SK-N-MC (cell line): ENCODE results near the gene ZNF576.

Experiments
- EZH2 ChIP-seq: fragments of 200-600 bp; sonication (generic); IDR thresholded peaks from one replicate; pipeline ENCODE4 v1.6.1; 2017; ENCODE audit warnings: antibody characterized with exemption
- FOXP2 ChIP-seq: optimal IDR thresholded peaks from 2 replicates; pipeline ENCODE3; 2011; ENCODE audit warnings: mild to moderate bottlenecking, moderate library complexity; ENCODE audit not compliant: insufficient read depth; ENCODE audit errors: extremely low read length, control extremely low read depth
- POLR2AphosphoS5 ChIP-seq: IDR thresholded peaks from 2 replicates; pipeline ENCODE4 v1.6.1; 2012; ENCODE audit warnings: mild to moderate bottlenecking, low read depth, low read length, borderline replicate concordance

DNA sequence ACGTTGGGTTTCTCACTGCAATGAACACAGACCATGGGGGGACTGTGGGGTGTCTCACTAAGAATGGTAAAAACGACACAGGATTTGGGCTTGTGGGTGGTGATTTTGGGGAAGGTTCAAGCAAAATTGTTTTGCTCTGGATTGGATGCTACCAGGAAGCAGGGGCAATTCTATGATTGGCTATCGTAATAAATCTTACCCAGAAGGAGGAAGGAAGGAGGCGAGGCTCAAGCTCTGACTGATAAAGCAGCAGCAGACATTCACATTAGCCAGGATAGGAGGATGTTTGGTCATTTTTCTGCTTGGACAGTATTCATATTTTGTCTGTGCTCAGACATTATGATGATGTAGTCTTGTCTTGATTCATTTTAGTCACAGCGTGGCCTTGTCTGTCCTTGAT lies 1.5 kb downstream of the ZNF576 start:
- no peak for TF ChIP-seq POLR2AphosphoS5
- TF ChIP-seq EZH2 = no peak
- no peak for TF ChIP-seq FOXP2
